HEK293 (cell line): ENCODE data around the gene CYP4F22.

Source experiments
- CTCF ChIP-seq: fragments of 450-650 bp; formaldehyde crosslinking; IDR thresholded peaks from 2 replicates; pipeline ENCODE4 v1.5.1; 2016; ENCODE audit warnings: missing biosample characterization, missing genetic modification characterization
- ELK4 ChIP-seq: IDR thresholded peaks from 2 replicates; pipeline ENCODE4 v1.6.1; 2011; ENCODE audit warnings: mild to moderate bottlenecking, low read depth, low read length, borderline replicate concordance
- MYNN ChIP-seq: fragments of 450-650 bp; formaldehyde crosslinking; IDR thresholded peaks from 2 replicates; pipeline ENCODE4 v1.5.1; 2016; ENCODE audit warnings: missing biosample characterization, missing genetic modification characterization, borderline replicate concordance
- REST ChIP-seq: fragments of 450-650 bp; formaldehyde crosslinking; IDR thresholded peaks from 2 replicates; pipeline ENCODE4 v1.5.1; 2016; ENCODE audit warnings: missing biosample characterization, missing genetic modification characterization
- SALL2 ChIP-seq: fragments of 450-650 bp; formaldehyde crosslinking; IDR thresholded peaks from 2 replicates; pipeline ENCODE4 v1.5.0; 2017; ENCODE audit warnings: missing biosample characterization, mild to moderate bottlenecking, missing genetic modification characterization, borderline replicate concordance
- SETDB1 ChIP-seq: IDR thresholded peaks from one replicate; pipeline ENCODE4 v1.6.1; 2017; ENCODE audit warnings: mild to moderate bottlenecking, low read length, moderate library complexity, mixed read lengths; ENCODE audit not compliant: insufficient read length
- ZBTB17 ChIP-seq: fragments of 450-650 bp; formaldehyde crosslinking; IDR thresholded peaks from 2 replicates; pipeline ENCODE4 v1.5.1; 2016; ENCODE audit warnings: missing biosample characterization, missing genetic modification characterization
- ZBTB49 ChIP-seq: fragments of 450-650 bp; formaldehyde crosslinking; IDR thresholded peaks from 2 replicates; pipeline ENCODE4 v1.5.1; 2016; ENCODE audit warnings: missing biosample characterization, missing genetic modification characterization, low read depth
- ZNF10 ChIP-seq: fragments of 450-650 bp; formaldehyde crosslinking; IDR thresholded peaks from 2 replicates; pipeline ENCODE4 v1.5.1; 2017; ENCODE audit warnings: missing biosample characterization, missing genetic modification characterization
- ZNF140 ChIP-seq: fragments of 450-650 bp; formaldehyde crosslinking; IDR thresholded peaks from 2 replicates; pipeline ENCODE4 v1.5.1; 2016; ENCODE audit warnings: missing biosample characterization, missing genetic modification characterization
- ZNF48 ChIP-seq: fragments of 450-650 bp; formaldehyde crosslinking; IDR thresholded peaks from 2 replicates; pipeline ENCODE4 v1.5.1; 2016; ENCODE audit warnings: missing biosample characterization, missing genetic modification characterization

GRCh38 chr19:15548648-15549047 is 40.3 kb downstream of the CYP4F22 start:
- TF ChIP-seq CTCF (no peak), ZBTB49 (tag by site-specific recombination) (no peak), ZNF48 (tag by site-specific recombination) (no peak), ZNF10 (tag by site-specific recombination) (no peak), ZNF140 (tag by site-specific recombination) (no peak), REST (no peak), SETDB1 (no peak), ELK4 (no peak), MYNN (tag by site-specific recombination) (no peak), ZBTB17 (tag by site-specific recombination) (no peak), SALL2 (tag by site-specific recombination) (no peak)
